ENCODE measurements around the gene CLCN6. TPM values are rescaled to one million over a fixed set of nuclear protein-coding genes. Genes with fewer than 3 reads are reported as not detected.

Gene CLCN6
- total RNA-seq, 2 donors from 2014 or later: 15.0 to 31.0 TPM

GRCh38 chr1:11771481-11772043 is 34.4 kb upstream of the CLCN6 start:
- ATAC-seq (no peak), DNase-seq (ENCODE audit: low spot score) (no peak)
- no peaks in the 10 kb centered on the region for H3K9me3 Mint-ChIP-seq
- no peaks in the 10 kb centered on the region for H3K36me3 Mint-ChIP-seq
- no peaks in the 10 kb centered on the region for H3K27me3 Mint-ChIP-seq
- H3K4me1 Mint-ChIP-seq (ENCODE audit: low read depth in 2 of 2): no peaks in the 10 kb centered on the region
- H3K27ac Mint-ChIP-seq: no peak overlapping the region
- H3K4me3 Mint-ChIP-seq: no peak overlapping the region

GRCh38 chr1:11772458-11772857 is 33.5 kb upstream of the CLCN6 start:
- no peak for ATAC-seq

GRCh38 chr1:11774753-11775152 is 31.2 kb upstream of the CLCN6 start:
- DNase-seq (ENCODE audit: low spot score): no peak
- no peak overlapping the region for H3K27ac Mint-ChIP-seq
- no peaks in the 10 kb centered on the region for H3K4me1 Mint-ChIP-seq (ENCODE audit: low read depth in 2 of 2)
- H3K4me3 Mint-ChIP-seq: no peak overlapping the region
- H3K36me3 Mint-ChIP-seq: no peaks in the 10 kb centered on the region
- H3K27me3 Mint-ChIP-seq: no peaks in the 10 kb centered on the region
- no peak for ATAC-seq
- H3K9me3 Mint-ChIP-seq: no peaks in the 10 kb centered on the region

More at GRCh38 chr1:11772458-11772857, 33.5 kb upstream of the CLCN6 start:
- no peak for DNase-seq (ENCODE audit: low spot score)
- Mint-ChIP-seq H3K9me3 (no peaks in the 10 kb centered on the region), H3K27ac (no peak overlapping the region), H3K27me3 (no peaks in the 10 kb centered on the region), H3K36me3 (no peaks in the 10 kb centered on the region), H3K4me3 (no peak overlapping the region), H3K4me1 (ENCODE audit: low read depth in 2 of 2) (no peaks in the 10 kb centered on the region)

GRCh38 chr1:11777658-11778322 is 28.2 kb upstream of the CLCN6 start:
- no peak for DNase-seq (ENCODE audit: low spot score)
- H3K27ac Mint-ChIP-seq: no peak overlapping the region
- no peaks in the 10 kb centered on the region for H3K36me3 Mint-ChIP-seq
- peaks cover 3 to 4% of the 10 kb centered on the region in 2 donors for H3K4me1 Mint-ChIP-seq (ENCODE audit: low read depth in 2 of 2)
- H3K9me3 Mint-ChIP-seq: no peaks in the 10 kb centered on the region
- no peaks in the 10 kb centered on the region for H3K27me3 Mint-ChIP-seq
- no peak for ATAC-seq
- no peak overlapping the region for H3K4me3 Mint-ChIP-seq

GRCh38 chr1:11778336-11778735 is 27.7 kb upstream of the CLCN6 start:
- Mint-ChIP-seq H3K4me1 (ENCODE audit: low read depth in 2 of 2) (peaks cover 3 to 4% of the 10 kb centered on the region in 2 donors), H3K9me3 (no peaks in the 10 kb centered on the region)
- peak in 1 of 2 donors; percentile 33 for ATAC-seq

GRCh38 chr1:11778844-11779623 is 27.0 kb upstream of the CLCN6 start:
- Mint-ChIP-seq H3K36me3 (no peaks in the 10 kb centered on the region), H3K9me3 (no peaks in the 10 kb centered on the region), H3K4me1 (ENCODE audit: low read depth in 2 of 2) (peaks cover 3 to 4% of the 10 kb centered on the region in 2 donors), H3K27me3 (no peaks in the 10 kb centered on the region), H3K27ac (no peak overlapping the region), H3K4me3 (no peak overlapping the region)
- no peak for DNase-seq (ENCODE audit: low spot score)
- ATAC-seq: no peak

More at GRCh38 chr1:11778336-11778735, 27.7 kb upstream of the CLCN6 start:
- DNase-seq (ENCODE audit: low spot score): no peak
- Mint-ChIP-seq H3K27ac (no peak overlapping the region), H3K4me3 (no peak overlapping the region), H3K27me3 (no peaks in the 10 kb centered on the region), H3K36me3 (no peaks in the 10 kb centered on the region)

GRCh38 chr1:11779715-11780379 is 26.1 kb upstream of the CLCN6 start:
- no peak for DNase-seq (ENCODE audit: low spot score)
- peak in 1 of 2 donors; percentile 13 for ATAC-seq
- Mint-ChIP-seq H3K27me3 (no peaks in the 10 kb centered on the region), H3K4me1 (ENCODE audit: low read depth in 2 of 2) (peaks cover 3 to 4% of the 10 kb centered on the region in 2 donors), H3K9me3 (no peaks in the 10 kb centered on the region), H3K27ac (no peak overlapping the region), H3K4me3 (no peak overlapping the region), H3K36me3 (no peaks in the 10 kb centered on the region)

- no peaks in the 10 kb centered on the region for H3K36me3 Mint-ChIP-seq
- no peaks in the 10 kb centered on the region for H3K9me3 Mint-ChIP-seq
- no peak overlapping the region for H3K27ac Mint-ChIP-seq
- no peak overlapping the region for H3K4me3 Mint-ChIP-seq
- no peak for DNase-seq (ENCODE audit: low spot score)
- ATAC-seq: no peak
- peaks cover 4 to 9% of the 10 kb centered on the region in 2 donors for H3K4me1 Mint-ChIP-seq (ENCODE audit: low read depth in 2 of 2)
- H3K27me3 Mint-ChIP-seq: no peaks in the 10 kb centered on the region
These were observed 25.4 kb upstream of the CLCN6 start for GRCh38 chr1:11780380-11781147.

GRCh38 chr1:11781297-11781696 is 24.7 kb upstream of the CLCN6 start:
- H3K36me3 Mint-ChIP-seq: no peaks in the 10 kb centered on the region
- H3K4me3 Mint-ChIP-seq: no peak overlapping the region
- peaks cover 4 to 10% of the 10 kb centered on the region in 2 donors for H3K4me1 Mint-ChIP-seq (ENCODE audit: low read depth in 2 of 2)
- no peaks in the 10 kb centered on the region for H3K9me3 Mint-ChIP-seq
- H3K27me3 Mint-ChIP-seq: no peaks in the 10 kb centered on the region
- no peak overlapping the region for H3K27ac Mint-ChIP-seq
- DNase-seq (ENCODE audit: low spot score) (no peak), ATAC-seq (no peak)

GRCh38 chr1:11782127-11782708 is 23.8 kb upstream of the CLCN6 start:
- Mint-ChIP-seq H3K4me1 (ENCODE audit: low read depth in 2 of 2) (peaks cover 4 to 10% of the 10 kb centered on the region in 2 donors), H3K27ac (no peak overlapping the region), H3K27me3 (no peaks in the 10 kb centered on the region), H3K9me3 (no peaks in the 10 kb centered on the region), H3K4me3 (no peak overlapping the region), H3K36me3 (no peaks in the 10 kb centered on the region)
- no peak for DNase-seq (ENCODE audit: low spot score)
- no peak for ATAC-seq

- no peaks in the 10 kb centered on the region for H3K36me3 Mint-ChIP-seq
- no peak overlapping the region for H3K27ac Mint-ChIP-seq
- DNase-seq (ENCODE audit: low spot score) (no peak), ATAC-seq (no peak)
- no peaks in the 10 kb centered on the region for H3K9me3 Mint-ChIP-seq
- no peaks in the 10 kb centered on the region for H3K27me3 Mint-ChIP-seq
- H3K4me3 Mint-ChIP-seq: no peak overlapping the region
- peaks cover 4 to 10% of the 10 kb centered on the region in 2 donors for H3K4me1 Mint-ChIP-seq (ENCODE audit: low read depth in 2 of 2)
These were observed 22.4 kb upstream of the CLCN6 start for GRCh38 chr1:11783556-11783955.

- Mint-ChIP-seq H3K27me3 (no peaks in the 10 kb centered on the region), H3K4me1 (ENCODE audit: low read depth in 2 of 2) (peaks cover 4 to 10% of the 10 kb centered on the region in 2 donors), H3K27ac (peak overlapping the region in 1 of 2 donors; percentile 17), H3K36me3 (no peaks in the 10 kb centered on the region), H3K9me3 (no peaks in the 10 kb centered on the region), H3K4me3 (no peak overlapping the region)
- ATAC-seq: peak in 1 of 2 donors; percentile 22
- no peak for DNase-seq (ENCODE audit: low spot score)
These were observed 21.6 kb upstream of the CLCN6 start for GRCh38 chr1:11784256-11784992.
